IMR-90 (cell line): Measurements from ENCODE around the gene MELTF. TPM values are rescaled to one million over a fixed set of nuclear protein-coding genes. Genes with fewer than 3 reads are reported as not detected.

Source experiments
- ATAC-seq: fragments of 200-7000 bp; cut with Tn5 transposase; 2 replicates; pipeline ENCODE4 v1.9.1; 2020; ENCODE audit warnings: low read depth, mild to moderate bottlenecking, moderate library complexity
- BruUV-seq: library from RNA; stranded (reverse); fragments of 400-500 nt; replicated peaks from 2 replicates; lab custom pipeline; 2021; lab: Mats Ljungman, UMichigan
- CTCF ChIA-PET: fragments of 300-600 bp; formaldehyde crosslinking; extraction: SDS; loops from one replicate; lab custom pipeline; 2021; ENCODE audit warnings: antibody characterized with exemption; lab: Yijun Ruan, JAX
- POLR2A ChIA-PET: fragments of 300-600 bp; sonication (Branson Sonifier 250); formaldehyde crosslinking; loops from one replicate; lab custom pipeline; 2022; ENCODE audit warnings: antibody characterized with exemption; ENCODE audit not compliant: unreplicated experiment; lab: Charles Lee
- DNase-seq: peaks from one replicate; pipeline ENCODE4 v3.0.0; 2013
- H2AFZ ChIP-seq: replicated peaks from 2 replicates; pipeline ENCODE3; 2013; ENCODE audit warnings: low read length, mild to moderate bottlenecking; ENCODE audit not compliant: poor library complexity
- H2AK5ac ChIP-seq: 2 replicates; pipeline ENCODE4 v1.6.1; 2013; ENCODE audit warnings: low read depth, low read length, inconsistent platforms
- H2AK9ac ChIP-seq: replicated peaks from 2 replicates; pipeline ENCODE3; 2013; ENCODE audit warnings: mild to moderate bottlenecking, low read depth, low read length, moderate library complexity; ENCODE audit not compliant: poor library complexity
- H2BK120ac ChIP-seq: 2 replicates; pipeline ENCODE4 v1.6.1; 2013; ENCODE audit warnings: low read depth, low read length, inconsistent platforms
- H2BK15ac ChIP-seq: 3 replicates; pipeline ENCODE4 v1.6.1; 2013; ENCODE audit warnings: low read depth, low read length, inconsistent platforms
- H2BK20ac ChIP-seq: 2 replicates; pipeline ENCODE4 v1.6.1; 2013; ENCODE audit warnings: low read depth, mild to moderate bottlenecking, inconsistent platforms, low read length, moderate library complexity
- H2BK5ac ChIP-seq: 2 replicates; pipeline ENCODE4 v1.6.1; 2013; ENCODE audit warnings: mild to moderate bottlenecking, low read depth, low read length, inconsistent platforms; ENCODE audit not compliant: poor library complexity, severe bottlenecking
- H3K14ac ChIP-seq: replicated peaks from 2 replicates; pipeline ENCODE4 v1.6.1; 2013; ENCODE audit warnings: low read depth, low read length, inconsistent platforms
- H3K18ac ChIP-seq: 2 replicates; pipeline ENCODE4 v1.6.1; 2013; ENCODE audit warnings: low read depth, low read length, control low read depth
- H3K23ac ChIP-seq: 2 replicates; pipeline ENCODE4 v1.6.1; 2013; ENCODE audit warnings: low read depth, low read length, inconsistent platforms
- H3K27ac ChIP-seq: 2 replicates; pipeline ENCODE4 v1.5.1; 2013; ENCODE audit warnings: mild to moderate bottlenecking, control low read depth, low read length; ENCODE audit not compliant: insufficient read depth
- H3K27me3 ChIP-seq: 2 replicates; pipeline ENCODE4 v1.6.1; 2013; ENCODE audit warnings: low read length; ENCODE audit not compliant: control insufficient read depth, insufficient read depth
- H3K36me3 ChIP-seq: 2 replicates; pipeline ENCODE4 v1.6.1; 2013; ENCODE audit warnings: low read length, mixed read lengths; ENCODE audit not compliant: control insufficient read depth, insufficient read depth
- H3K4ac ChIP-seq: 2 replicates; pipeline ENCODE4 v1.6.1; 2013; ENCODE audit warnings: low read depth, low read length, inconsistent platforms
- H3K4me1 ChIP-seq: 2 replicates; pipeline ENCODE4 v1.6.1; 2013; ENCODE audit warnings: low read length, mixed read lengths; ENCODE audit not compliant: control insufficient read depth, insufficient read depth
- H3K4me2 ChIP-seq: 2 replicates; pipeline ENCODE4 v1.6.1; 2013; ENCODE audit warnings: low read depth, mild to moderate bottlenecking, control low read depth, low read length, moderate library complexity
- H3K4me3 ChIP-seq: 2 replicates; pipeline ENCODE4 v1.5.1; 2013; ENCODE audit warnings: low read depth, mild to moderate bottlenecking, control low read depth, low read length, moderate library complexity; ENCODE audit not compliant: insufficient read depth
- H3K56ac ChIP-seq: 2 replicates; pipeline ENCODE4 v1.6.1; 2013; ENCODE audit warnings: low read length, inconsistent platforms; ENCODE audit not compliant: insufficient read depth; ENCODE audit errors: extremely low read depth
- H3K79me1 ChIP-seq, 2 experiments: 2 replicates each; pipeline ENCODE4 v1.6.1; 2013; ENCODE audit warnings: low read length in 2 of 2, inconsistent platforms in 1 of 2, low read depth in 1 of 2
- H3K9ac ChIP-seq: 2 replicates; pipeline ENCODE4 v1.6.1; 2013; ENCODE audit warnings: low read depth, low read length, control low read depth
- H3K9me1 ChIP-seq: 2 replicates; pipeline ENCODE4 v1.6.1; 2013; ENCODE audit warnings: low read length, inconsistent platforms; ENCODE audit not compliant: insufficient read depth
- H3K9me3 ChIP-seq: 2 replicates; pipeline ENCODE4 v1.6.1; 2013; ENCODE audit warnings: low read length; ENCODE audit not compliant: control insufficient read depth, insufficient read depth
- H4K20me1 ChIP-seq: 2 replicates; pipeline ENCODE4 v1.6.1; 2013; ENCODE audit warnings: low read length, inconsistent platforms; ENCODE audit not compliant: insufficient read depth
- H4K5ac ChIP-seq: 2 replicates; pipeline ENCODE4 v1.6.1; 2013; ENCODE audit warnings: mild to moderate bottlenecking, low read depth, low read length, control low read depth
- H4K8ac ChIP-seq, 2 experiments: 2 replicates each; pipeline ENCODE4 v1.6.1; 2013; ENCODE audit warnings: low read depth in 2 of 2, low read length in 2 of 2, control low read depth in 1 of 2, inconsistent platforms in 1 of 2
- H4K91ac ChIP-seq: 2 replicates; pipeline ENCODE4 v1.6.1; 2013; ENCODE audit warnings: low read depth, low read length, inconsistent platforms; ENCODE audit not compliant: insufficient read depth
- BHLHE40 ChIP-seq: fragments of 150-350 bp; IDR thresholded peaks from 2 replicates; pipeline ENCODE4 v1.6.1; 2016; ENCODE audit warnings: mild to moderate bottlenecking, low read depth, low read length
- CHD1 ChIP-seq: IDR thresholded peaks from 2 replicates; pipeline ENCODE4 v1.6.1; 2012; ENCODE audit warnings: low read depth, low read length, improper control_type of control experiment
- MXI1 ChIP-seq: IDR thresholded peaks from 2 replicates; pipeline ENCODE4 v1.6.1; 2012; ENCODE audit warnings: low read depth, mild to moderate bottlenecking, low read length, moderate library complexity, borderline replicate concordance
- NFE2L2 ChIP-seq: fragments of 150-350 bp; IDR thresholded peaks from 2 replicates; pipeline ENCODE4 v1.6.1; 2016; ENCODE audit warnings: low read depth, mild to moderate bottlenecking, low read length
- POLR2A ChIP-seq: IDR thresholded peaks from 2 replicates; pipeline ENCODE4 v1.6.1; 2012; ENCODE audit warnings: mild to moderate bottlenecking, low read depth, low read length
- RAD21 ChIP-seq: IDR thresholded peaks from 2 replicates; pipeline ENCODE4 v1.6.1; 2012; ENCODE audit warnings: low read length, improper control_type of control experiment
- RCOR1 ChIP-seq: IDR thresholded peaks from 2 replicates; pipeline ENCODE4 v1.6.1; 2012; ENCODE audit warnings: mild to moderate bottlenecking, low read length, improper control_type of control experiment; ENCODE audit not compliant: insufficient replicate concordance
- RFX5 ChIP-seq: IDR thresholded peaks from 2 replicates; pipeline ENCODE4 v1.8.0; 2012; ENCODE audit warnings: low read depth, mild to moderate bottlenecking, low read length, moderate library complexity
- SMC3 ChIP-seq: fragments of 150-350 bp; IDR thresholded peaks from 2 replicates; pipeline ENCODE4 v1.6.1; 2016; ENCODE audit warnings: low read depth, mild to moderate bottlenecking, antibody characterized with exemption, low read length, moderate library complexity
- USF2 ChIP-seq: fragments of 150-350 bp; IDR thresholded peaks from 2 replicates; pipeline ENCODE4 v1.6.1; 2017; ENCODE audit warnings: mild to moderate bottlenecking, antibody characterized with exemption, low read length, low read depth
- WGBS, 2 experiments: methylation state at CpG; one replicate each; pipeline versions ENCODE4 v1.1.5 to v1.1.7; 2013; ENCODE audit warnings: missing lambda C conversion rate in 2 of 2; ENCODE audit not compliant: insufficient read length in 1 of 2; ENCODE audit errors: extremely low coverage in 2 of 2; 5-methylcytosine and 5-hydroxymethylcytosine counted together
- dilution Hi-C: fragments of 300-500 bp; cut with HindIII; formaldehyde crosslinking; loops from one replicate; pipeline ENCODE4 v1.14.3; 2018; ENCODE audit warnings: low sequenced_read_pairs; ENCODE audit not compliant: unreplicated experiment
- in situ Hi-C: fragments of 300-500 bp; cut with MboI; formaldehyde crosslinking; loops from 3 replicates; pipeline ENCODE4 v1.14.3; 2019; ENCODE audit warnings: low sequenced_read_pairs, inconsistent platforms, mixed read lengths
- intact Hi-C: fragments of 100-400 bp; cut with micrococcal nuclease; formaldehyde crosslinking; loops from 2 replicates; pipeline ENCODE4 v1.10.0; 2022
- polyA plus RNA-seq, 3 experiments: library from polyadenylated mRNA; depleted of rRNA; stranded (reverse); fragments of >200 nt; gene quantifications; 2 replicates each; pipeline ENCODE4 v1.2.3, GENCODE V29; 2012; ENCODE audit warnings: low replicate concordance in 1 of 3
- total RNA-seq: library from RNA; depleted of rRNA; stranded (reverse); fragments of >200 nt; gene quantifications from 2 replicates; pipeline ENCODE4 v1.2.3, GENCODE V29; 2012
- TF ChIP-seq, protein P1 (sequence below): conservative IDR thresholded peaks from 2 replicates; pipeline ENCODE4 v1.5.1; 2012; ENCODE audit warnings: mild to moderate bottlenecking, low read depth, low read length, improper control_type of control experiment

MELTF gene
- total and polyA plus RNA-seq, 2 of the 4 experiments (the other 2 are of a cell fraction): 0.18 to 0.50 TPM

DNA sequence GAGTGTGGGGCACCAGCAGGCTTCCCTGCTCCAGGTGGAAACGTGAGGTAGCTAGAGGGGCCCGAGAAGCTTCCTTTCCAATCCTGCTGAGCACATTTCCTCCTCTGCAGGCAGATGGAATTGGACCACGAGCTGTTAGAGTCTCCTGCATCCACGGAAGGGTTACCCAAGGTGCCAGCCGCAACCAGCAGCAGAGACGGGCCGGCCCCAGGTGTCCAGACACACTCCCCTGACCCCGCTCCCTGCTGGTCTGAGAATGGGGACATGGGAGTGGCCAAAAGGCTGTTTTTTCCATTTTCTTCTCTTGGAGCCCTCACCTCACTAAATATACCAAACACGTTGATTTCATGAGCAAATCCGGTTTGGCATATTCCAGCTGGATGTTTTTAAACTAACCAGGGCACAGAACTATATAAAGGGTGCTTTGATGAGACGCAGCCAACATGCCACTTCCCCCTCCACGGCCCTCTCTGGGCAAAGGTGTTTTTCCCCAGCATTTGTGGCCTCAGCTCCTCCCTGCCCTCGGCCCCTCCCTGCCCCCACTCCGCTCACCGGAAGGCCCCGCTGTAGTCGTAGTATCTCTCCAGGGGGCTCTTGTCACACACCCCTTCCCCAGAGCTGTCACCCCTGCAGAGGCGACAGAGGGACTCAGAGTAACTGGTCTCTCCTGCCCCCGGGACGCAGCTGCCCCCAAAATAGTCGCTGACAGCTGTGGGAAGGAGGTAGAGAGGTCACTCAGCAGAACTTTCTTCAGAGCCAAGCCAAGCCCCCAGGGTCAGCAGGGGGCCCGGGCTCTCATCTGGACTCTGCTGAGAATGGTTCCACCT lies 7.0 kb downstream of the MELTF start:
- Histone ChIP-seq H3K4me3 (no peak overlapping the region), H2AK5ac (no peak overlapping the region), H3K79me1 (no peaks in the 10 kb centered on the region), H2AFZ (peak overlapping the region; percentile 58), H4K20me1 (no peaks in the 10 kb centered on the region), H3K14ac (no peak overlapping the region), H3K56ac (no peak overlapping the region), H3K9me3 (no peaks in the 10 kb centered on the region), H2BK20ac (no peak overlapping the region), H3K23ac (no peak overlapping the region), H3K4me1 (no peaks in the 10 kb centered on the region), H3K27me3 (peaks cover 61% of the 10 kb centered on the region), H3K27ac (no peak overlapping the region), H3K9ac (no peak overlapping the region), H3K4me2 (no peak overlapping the region), H3K9me1 (no peaks in the 10 kb centered on the region), H2AK9ac (no peak overlapping the region), H3K4ac (no peak overlapping the region), H3K36me3 (no peaks in the 10 kb centered on the region), H3K18ac (no peak overlapping the region), H4K5ac (no peak overlapping the region), H2BK15ac (no peak overlapping the region), H4K91ac (no peak overlapping the region), H2BK5ac (no peak overlapping the region), H4K8ac (no peak overlapping the region), H2BK120ac (no peak overlapping the region)
- ChIA-PET POLR2A (no interaction called here), CTCF (no interaction called here)
- in situ Hi-C loops: no loop called here
- WGBS, 2 experiments: 23% methylated on average over 8 of the region's 22 CpGs; no CpG with 5 or more reads in 1 of the 2 experiments
- dilution Hi-C loops: no loop called here
- ATAC-seq: no peak
- intact Hi-C loops: no loop called here
- no peak for DNase-seq
- no TSS peak for BruUV-seq
- no peak for TF ChIP-seq BHLHE40
- no peak for TF ChIP-seq USF2
- TF ChIP-seq SMC3: no peak
- TF ChIP-seq RCOR1: no peak
- TF ChIP-seq RAD21: no peak
- TF ChIP-seq NFE2L2: no peak
- TF ChIP-seq MXI1: no peak
- TF ChIP-seq, protein P1, sequence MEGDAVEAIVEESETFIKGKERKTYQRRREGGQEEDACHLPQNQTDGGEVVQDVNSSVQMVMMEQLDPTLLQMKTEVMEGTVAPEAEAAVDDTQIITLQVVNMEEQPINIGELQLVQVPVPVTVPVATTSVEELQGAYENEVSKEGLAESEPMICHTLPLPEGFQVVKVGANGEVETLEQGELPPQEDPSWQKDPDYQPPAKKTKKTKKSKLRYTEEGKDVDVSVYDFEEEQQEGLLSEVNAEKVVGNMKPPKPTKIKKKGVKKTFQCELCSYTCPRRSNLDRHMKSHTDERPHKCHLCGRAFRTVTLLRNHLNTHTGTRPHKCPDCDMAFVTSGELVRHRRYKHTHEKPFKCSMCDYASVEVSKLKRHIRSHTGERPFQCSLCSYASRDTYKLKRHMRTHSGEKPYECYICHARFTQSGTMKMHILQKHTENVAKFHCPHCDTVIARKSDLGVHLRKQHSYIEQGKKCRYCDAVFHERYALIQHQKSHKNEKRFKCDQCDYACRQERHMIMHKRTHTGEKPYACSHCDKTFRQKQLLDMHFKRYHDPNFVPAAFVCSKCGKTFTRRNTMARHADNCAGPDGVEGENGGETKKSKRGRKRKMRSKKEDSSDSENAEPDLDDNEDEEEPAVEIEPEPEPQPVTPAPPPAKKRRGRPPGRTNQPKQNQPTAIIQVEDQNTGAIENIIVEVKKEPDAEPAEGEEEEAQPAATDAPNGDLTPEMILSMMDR: no peak
- TF ChIP-seq POLR2A: no peak
- no peak for TF ChIP-seq RFX5
- no peak for TF ChIP-seq CHD1
